ENCODE measurements around the gene MYO1A. TPM values are rescaled to one million over a fixed set of nuclear protein-coding genes. Genes with fewer than 3 reads are reported as not detected.

MYO1A gene
- total and polyA plus RNA-seq, 2 of the 13 experiments (the other 11 are each of a cell fraction or from before 2014, with no cell fraction given), result 5.3 to 6.0 TPM

DNA sequence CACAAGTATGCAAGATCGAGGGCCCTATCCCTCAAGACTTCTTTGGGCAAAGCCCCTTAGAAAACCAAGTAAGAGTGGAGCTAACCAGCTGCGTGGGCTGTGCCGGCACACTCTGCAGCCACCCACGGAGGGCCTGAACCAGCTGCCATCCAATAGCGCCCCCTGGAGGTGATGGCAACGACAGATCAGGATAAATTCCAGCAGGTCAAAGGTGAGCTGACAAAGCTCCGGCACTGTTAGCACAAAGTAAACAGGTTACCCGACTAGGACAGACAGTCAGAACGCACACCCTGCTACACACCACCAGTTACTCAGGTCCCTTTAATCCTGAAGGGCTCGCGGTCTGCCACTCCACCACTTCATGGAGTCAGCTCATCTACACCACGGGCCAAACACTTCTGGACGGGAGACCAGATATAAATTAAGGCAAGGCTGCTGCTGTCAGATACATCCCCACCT is 48.5 kb downstream of the MYO1A start (continued):
- TF ChIP-seq, protein P1, sequence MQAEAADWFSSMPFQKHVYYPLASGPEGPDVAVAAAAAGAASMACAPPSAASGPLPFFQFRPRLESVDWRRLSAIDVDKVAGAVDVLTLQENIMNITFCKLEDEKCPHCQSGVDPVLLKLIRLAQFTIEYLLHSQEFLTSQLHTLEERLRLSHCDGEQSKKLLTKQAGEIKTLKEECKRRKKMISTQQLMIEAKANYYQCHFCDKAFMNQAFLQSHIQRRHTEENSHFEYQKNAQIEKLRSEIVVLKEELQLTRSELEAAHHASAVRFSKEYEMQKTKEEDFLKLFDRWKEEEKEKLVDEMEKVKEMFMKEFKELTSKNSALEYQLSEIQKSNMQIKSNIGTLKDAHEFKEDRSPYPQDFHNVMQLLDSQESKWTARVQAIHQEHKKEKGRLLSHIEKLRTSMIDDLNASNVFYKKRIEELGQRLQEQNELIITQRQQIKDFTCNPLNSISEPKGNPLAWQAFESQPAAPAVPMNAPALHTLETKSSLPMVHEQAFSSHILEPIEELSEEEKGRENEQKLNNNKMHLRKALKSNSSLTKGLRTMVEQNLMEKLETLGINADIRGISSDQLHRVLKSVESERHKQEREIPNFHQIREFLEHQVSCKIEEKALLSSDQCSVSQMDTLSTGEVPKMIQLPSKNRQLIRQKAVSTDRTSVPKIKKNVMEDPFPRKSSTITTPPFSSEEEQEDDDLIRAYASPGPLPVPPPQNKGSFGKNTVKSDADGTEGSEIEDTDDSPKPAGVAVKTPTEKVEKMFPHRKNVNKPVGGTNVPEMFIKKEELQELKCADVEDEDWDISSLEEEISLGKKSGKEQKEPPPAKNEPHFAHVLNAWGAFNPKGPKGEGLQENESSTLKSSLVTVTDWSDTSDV (CRISPR knock-in tag; IDR thresholded peaks at IDR 0.05), result no peak
- TF ChIP-seq SIN3A (IDR thresholded peaks at IDR 0.05; ENCODE audit: borderline replicate concordance, low read depth, low read length), result 0 out of 2 replicates have a peak, but pooled peaks have one; percentile 34
- TF ChIP-seq, protein P2, sequence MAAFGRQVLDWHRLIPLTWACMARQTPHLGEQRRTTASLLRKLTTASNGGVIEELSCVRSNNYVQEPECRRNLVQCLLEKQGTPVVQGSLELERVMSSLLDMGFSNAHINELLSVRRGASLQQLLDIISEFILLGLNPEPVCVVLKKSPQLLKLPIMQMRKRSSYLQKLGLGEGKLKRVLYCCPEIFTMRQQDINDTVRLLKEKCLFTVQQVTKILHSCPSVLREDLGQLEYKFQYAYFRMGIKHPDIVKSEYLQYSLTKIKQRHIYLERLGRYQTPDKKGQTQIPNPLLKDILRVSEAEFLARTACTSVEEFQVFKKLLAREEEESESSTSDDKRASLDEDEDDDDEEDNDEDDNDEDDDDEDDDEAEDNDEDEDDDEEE (CRISPR knock-in tag; IDR thresholded peaks at IDR 0.05), result 0 out of 2 replicates have a peak, but pooled peaks have one; percentile 64
- no peak for TF ChIP-seq IKZF4 (CRISPR knock-in tag; IDR thresholded peaks at IDR 0.05; ENCODE audit: borderline replicate concordance, low read depth, not compliant biosample characterization)
- no peak for TF ChIP-seq ZNF777 (CRISPR knock-in tag; IDR thresholded peaks at IDR 0.05)
- TF ChIP-seq, protein P3, sequence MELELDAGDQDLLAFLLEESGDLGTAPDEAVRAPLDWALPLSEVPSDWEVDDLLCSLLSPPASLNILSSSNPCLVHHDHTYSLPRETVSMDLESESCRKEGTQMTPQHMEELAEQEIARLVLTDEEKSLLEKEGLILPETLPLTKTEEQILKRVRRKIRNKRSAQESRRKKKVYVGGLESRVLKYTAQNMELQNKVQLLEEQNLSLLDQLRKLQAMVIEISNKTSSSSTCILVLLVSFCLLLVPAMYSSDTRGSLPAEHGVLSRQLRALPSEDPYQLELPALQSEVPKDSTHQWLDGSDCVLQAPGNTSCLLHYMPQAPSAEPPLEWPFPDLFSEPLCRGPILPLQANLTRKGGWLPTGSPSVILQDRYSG (CRISPR knock-in tag; IDR thresholded peaks at IDR 0.05), result no peak
- TF ChIP-seq TCF7L2 (IDR thresholded peaks at IDR 0.05; ENCODE audit: low read depth, low read length), result no peak
- TF ChIP-seq PHF8 (CRISPR knock-in tag; IDR thresholded peaks at IDR 0.05), result peak; percentile 20; the same call in 1 of the 2 replicates
- TF ChIP-seq, protein P4, sequence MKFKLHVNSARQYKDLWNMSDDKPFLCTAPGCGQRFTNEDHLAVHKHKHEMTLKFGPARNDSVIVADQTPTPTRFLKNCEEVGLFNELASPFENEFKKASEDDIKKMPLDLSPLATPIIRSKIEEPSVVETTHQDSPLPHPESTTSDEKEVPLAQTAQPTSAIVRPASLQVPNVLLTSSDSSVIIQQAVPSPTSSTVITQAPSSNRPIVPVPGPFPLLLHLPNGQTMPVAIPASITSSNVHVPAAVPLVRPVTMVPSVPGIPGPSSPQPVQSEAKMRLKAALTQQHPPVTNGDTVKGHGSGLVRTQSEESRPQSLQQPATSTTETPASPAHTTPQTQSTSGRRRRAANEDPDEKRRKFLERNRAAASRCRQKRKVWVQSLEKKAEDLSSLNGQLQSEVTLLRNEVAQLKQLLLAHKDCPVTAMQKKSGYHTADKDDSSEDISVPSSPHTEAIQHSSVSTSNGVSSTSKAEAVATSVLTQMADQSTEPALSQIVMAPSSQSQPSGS (CRISPR knock-in tag; IDR thresholded peaks at IDR 0.05), result peak; percentile 68; the same call in 1 of the 2 replicates
- TF ChIP-seq, protein P5, sequence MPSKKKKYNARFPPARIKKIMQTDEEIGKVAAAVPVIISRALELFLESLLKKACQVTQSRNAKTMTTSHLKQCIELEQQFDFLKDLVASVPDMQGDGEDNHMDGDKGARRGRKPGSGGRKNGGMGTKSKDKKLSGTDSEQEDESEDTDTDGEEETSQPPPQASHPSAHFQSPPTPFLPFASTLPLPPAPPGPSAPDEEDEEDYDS (CRISPR knock-in tag; IDR thresholded peaks at IDR 0.05), result no peak
- no peak for TF ChIP-seq ZFP1 (CRISPR knock-in tag; IDR thresholded peaks at IDR 0.05)
- TF ChIP-seq FOXP1 (IDR thresholded peaks at IDR 0.05), result no peak
- peak; percentile 75 for TF ChIP-seq FOXP1 (CRISPR knock-in tag; IDR thresholded peaks at IDR 0.05)
- TF ChIP-seq SALL1 (CRISPR knock-in tag; IDR thresholded peaks at IDR 0.05), result peak; percentile 86
- TF ChIP-seq ZFP90 (CRISPR knock-in tag; IDR thresholded peaks at IDR 0.05; ENCODE audit: borderline replicate concordance), result no peak
- no peak for TF ChIP-seq SETDB1 (CRISPR knock-in tag; IDR thresholded peaks at IDR 0.05; ENCODE audit: borderline replicate concordance)
- no peak for TF ChIP-seq ZNF660 (CRISPR knock-in tag; IDR thresholded peaks at IDR 0.05; ENCODE audit: borderline replicate concordance, low read depth)
- TF ChIP-seq, protein P6, sequence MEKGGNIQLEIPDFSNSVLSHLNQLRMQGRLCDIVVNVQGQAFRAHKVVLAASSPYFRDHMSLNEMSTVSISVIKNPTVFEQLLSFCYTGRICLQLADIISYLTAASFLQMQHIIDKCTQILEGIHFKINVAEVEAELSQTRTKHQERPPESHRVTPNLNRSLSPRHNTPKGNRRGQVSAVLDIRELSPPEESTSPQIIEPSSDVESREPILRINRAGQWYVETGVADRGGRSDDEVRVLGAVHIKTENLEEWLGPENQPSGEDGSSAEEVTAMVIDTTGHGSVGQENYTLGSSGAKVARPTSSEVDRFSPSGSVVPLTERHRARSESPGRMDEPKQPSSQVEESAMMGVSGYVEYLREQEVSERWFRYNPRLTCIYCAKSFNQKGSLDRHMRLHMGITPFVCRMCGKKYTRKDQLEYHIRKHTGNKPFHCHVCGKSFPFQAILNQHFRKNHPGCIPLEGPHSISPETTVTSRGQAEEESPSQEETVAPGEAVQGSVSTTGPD (CRISPR knock-in tag; IDR thresholded peaks at IDR 0.05), result no peak
- TF ChIP-seq, protein P7, sequence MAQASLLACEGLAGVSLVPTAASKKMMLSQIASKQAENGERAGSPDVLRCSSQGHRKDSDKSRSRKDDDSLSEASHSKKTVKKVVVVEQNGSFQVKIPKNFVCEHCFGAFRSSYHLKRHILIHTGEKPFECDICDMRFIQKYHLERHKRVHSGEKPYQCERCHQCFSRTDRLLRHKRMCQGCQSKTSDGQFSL (CRISPR knock-in tag; IDR thresholded peaks at IDR 0.05), result no peak
- TF ChIP-seq TAF1 (CRISPR knock-in tag; IDR thresholded peaks at IDR 0.05), result no peak

All from HepG2 (cell line).